HuH-7.5 (cell line): Measurements from ENCODE around the gene EHD2.
"Not testable (repeated sequence)": the region's sequence is repeated elsewhere in the genome, so short reads cannot be mapped to it uniquely, and the experiment has no call there.

Source experiments
- DNase-seq: peaks from one replicate; pipeline ENCODE4 v3.0.0; 2011; ENCODE audit warnings: low spot score

The EHD2 gene

DNA sequence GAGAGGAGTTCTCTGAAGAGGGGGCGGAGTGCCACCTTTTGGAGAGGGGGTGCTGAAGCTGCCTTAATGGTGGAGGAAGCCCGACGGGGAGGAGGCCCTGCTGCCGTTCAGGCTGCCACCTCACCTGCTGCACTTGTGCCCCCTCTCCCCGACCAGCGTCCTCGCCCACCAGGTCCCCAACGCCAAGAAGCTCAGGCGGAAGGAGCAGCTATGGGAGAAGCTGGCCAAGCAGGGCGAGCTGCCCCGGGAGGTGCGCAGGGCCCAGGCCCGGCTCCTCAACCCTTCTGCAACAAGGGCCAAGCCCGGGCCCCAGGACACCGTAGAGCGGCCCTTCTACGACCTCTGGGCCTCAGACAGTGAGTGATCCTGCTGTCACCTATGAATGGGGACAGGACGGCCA is 37.5 kb downstream of the EHD2 start:
- DNase-seq, result no peak

DNA sequence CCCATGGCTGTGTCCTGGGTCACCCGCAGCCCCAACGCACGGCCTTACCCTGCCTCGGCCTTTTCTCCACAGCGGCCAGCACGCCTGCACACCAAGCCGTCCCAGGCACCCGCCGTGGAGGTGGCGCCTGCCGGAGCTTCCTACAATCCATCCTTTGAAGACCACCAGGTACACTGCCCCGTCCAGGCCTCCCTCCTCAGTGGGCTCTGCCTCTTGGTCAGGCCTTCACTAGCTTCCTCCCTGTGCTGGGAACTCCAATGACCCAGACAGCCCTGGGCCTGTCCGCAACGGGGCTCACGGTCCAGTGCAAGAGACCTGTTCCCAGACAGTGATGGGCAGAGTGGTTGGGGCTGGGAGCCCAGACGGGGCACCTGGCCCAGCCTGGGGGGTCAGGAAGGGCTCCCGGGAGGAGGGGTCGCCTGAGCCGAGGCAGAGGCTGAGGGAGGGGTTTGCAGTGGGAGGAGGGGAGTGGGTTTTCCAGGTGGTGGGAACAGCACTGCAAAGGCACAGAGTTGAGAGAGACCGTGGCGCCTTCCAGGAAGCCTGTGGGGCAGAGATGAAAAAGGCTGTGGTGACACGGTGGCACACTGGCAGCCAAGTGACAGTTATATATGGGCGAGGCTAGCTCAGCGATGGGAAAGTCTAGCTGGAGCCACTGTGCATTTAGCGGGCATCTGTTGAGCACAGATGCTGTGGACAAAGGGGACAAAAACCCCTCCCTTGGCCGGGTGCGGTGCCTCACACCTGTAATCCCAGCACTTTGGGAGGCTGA is 39.4 kb downstream of the EHD2 start:
- DNase-seq, result no peak

DNA sequence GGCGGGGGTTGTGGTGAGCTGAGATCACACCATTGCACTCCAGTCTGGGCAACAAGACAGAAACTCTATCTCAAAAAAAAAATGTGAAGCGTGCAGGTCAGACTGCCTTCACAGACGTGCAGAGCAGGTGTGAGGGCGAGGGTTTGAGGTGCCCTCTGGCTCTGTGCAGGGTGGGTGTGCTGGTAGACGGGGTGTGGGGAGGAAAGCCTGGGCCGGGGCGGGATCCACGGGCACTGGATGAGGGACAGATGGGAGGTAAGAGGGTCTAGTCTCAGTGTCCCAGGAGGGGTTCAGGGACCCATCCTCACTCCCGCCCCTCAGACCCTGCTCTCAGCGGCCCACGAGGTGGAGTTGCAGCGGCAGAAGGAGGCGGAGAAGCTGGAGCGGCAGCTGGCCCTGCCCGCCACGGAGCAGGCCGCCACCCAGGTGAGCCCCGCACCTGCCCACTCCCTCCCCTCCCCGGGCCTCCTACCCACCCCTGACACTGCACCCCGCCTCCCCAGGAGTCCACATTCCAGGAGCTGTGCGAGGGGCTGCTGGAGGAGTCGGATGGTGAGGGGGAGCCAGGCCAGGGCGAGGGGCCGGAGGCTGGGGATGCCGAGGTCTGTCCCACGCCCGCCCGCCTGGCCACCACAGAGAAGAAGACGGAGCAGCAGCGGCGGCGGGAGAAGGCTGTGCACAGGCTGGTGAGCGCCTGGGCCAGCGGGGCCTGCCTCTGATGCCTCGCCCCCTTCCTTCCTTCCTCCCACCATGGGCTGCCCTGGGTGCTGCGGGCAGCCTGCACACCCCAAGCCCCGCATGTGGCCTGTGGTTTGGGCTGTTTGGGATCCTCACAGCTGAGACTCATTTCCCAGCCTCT is 41.2 kb downstream of the EHD2 start:
- no peak for DNase-seq

DNA sequence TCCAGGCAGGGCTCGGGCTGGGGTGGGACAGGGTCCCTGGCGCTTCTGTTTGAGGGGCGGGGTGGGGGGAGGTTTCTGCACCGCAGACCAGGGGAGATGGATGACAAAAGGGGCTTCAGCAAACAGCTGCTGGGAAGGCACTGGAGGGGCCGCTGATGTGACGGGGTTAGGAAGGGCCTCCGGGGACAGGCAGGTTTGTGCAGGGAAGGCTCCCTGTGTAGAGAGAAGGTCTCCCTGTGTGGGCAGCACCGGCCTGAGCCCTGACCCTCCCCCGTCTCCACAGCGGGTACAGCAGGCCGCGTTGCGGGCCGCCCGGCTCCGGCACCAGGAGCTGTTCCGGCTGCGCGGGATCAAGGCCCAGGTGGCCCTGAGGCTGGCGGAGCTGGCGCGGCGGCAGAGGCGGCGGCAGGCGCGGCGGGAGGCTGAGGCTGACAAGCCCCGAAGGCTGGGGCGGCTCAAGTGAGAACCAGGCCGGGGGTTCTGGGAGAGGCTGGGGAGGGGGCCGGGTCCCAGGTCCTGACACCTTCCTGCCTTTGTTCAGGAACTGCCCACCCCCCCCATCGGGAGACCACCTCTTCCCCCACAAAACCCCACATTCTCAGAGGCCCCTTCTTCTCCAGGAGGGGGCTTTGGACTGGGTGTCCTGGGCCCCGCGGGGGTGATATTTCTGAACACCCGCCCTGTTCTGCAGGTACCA is 42.0 kb downstream of the EHD2 start:
- DNase-seq, result no peak

DNA sequence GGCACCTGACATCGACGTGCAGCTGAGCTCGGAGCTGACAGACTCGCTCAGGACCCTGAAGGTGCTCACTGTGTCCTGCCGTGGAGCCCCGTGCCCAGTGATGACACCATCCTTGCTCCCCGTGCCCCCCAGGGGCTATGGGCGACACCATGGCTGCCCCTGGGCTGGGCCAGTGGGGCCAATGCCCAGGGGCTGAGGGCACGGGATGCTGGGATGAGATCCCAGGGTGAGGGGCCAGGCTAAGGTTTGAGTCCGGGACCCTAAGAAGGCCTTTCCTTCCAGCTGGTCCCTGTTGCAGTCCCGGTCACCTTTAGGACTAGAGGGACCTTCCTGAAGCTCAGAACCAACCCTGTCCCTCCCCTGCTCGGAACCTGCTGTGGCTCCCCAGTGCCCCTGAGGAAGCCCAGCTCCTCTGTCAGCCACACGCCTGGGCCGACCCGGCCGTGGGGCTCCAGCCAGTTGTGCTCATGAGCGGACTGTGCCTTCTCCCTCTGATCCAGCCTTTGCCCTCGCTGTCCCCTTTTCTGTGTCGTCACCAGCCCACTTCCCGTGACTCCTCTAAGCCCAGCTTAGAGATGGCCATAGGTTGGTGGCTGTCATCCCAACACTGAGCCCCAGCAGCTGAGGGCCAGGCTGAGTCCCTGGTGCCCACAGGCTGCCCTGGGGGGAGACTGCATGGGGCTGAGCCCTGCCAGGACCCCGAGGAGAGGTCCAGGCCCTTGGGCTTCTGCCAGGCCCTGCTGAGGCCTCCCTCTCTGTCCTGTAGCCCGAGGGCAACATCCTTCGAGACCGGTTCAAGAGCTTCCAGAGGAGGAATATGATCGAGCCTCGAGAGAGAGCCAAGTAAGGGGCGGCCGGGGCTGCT is 42.8 kb downstream of the EHD2 start:
- DNase-seq, result no peak

DNA sequence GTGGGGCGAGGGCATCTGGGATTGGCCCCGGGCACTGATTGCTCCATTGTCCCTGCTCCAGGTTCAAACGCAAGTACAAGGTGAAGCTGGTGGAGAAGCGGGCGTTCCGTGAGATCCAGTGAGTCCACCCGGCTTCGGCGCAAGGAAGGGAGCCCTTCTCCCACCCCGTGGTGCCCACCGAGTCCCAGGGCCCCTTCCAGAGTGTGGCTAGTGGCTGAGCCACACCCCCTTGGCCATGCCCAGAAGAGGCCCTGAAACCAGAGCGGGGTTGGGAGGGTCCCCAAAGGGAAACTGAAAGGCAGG is 43.4 kb downstream of the EHD2 start:
- no peak for DNase-seq

DNA sequence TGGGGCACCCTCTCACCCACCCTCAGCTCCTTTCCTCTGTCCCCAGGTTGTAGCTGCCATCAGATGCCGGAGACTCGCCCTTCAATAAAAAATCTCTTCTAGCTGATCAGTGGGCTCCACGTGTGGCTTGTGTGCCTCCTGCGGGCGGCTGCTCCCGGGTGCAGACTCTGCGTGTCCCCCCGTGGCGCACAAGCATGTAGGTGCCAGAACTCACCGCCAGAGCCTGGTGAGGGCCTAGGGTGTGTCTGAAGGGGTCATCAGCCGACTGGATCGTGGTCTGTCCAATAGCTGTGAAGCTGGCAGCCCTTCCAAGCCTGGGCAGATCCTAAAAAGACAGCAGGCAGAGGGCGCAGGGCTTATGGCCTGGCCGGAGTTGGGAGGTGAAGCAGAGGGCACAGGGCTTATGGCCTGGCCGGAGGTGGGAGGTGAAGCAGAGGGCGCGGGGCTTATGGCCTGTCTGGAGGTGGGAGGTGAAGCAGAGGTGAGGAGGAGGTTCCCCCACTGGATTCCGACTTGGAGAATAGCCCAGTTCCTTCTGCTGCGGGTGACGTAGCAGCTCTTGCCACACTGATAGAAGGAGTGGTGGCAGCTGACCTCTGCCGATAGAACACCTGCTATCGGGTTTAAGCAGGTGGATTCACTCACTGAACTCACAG is 43.9 kb downstream of the EHD2 start:
- DNase-seq, result no peak

DNA sequence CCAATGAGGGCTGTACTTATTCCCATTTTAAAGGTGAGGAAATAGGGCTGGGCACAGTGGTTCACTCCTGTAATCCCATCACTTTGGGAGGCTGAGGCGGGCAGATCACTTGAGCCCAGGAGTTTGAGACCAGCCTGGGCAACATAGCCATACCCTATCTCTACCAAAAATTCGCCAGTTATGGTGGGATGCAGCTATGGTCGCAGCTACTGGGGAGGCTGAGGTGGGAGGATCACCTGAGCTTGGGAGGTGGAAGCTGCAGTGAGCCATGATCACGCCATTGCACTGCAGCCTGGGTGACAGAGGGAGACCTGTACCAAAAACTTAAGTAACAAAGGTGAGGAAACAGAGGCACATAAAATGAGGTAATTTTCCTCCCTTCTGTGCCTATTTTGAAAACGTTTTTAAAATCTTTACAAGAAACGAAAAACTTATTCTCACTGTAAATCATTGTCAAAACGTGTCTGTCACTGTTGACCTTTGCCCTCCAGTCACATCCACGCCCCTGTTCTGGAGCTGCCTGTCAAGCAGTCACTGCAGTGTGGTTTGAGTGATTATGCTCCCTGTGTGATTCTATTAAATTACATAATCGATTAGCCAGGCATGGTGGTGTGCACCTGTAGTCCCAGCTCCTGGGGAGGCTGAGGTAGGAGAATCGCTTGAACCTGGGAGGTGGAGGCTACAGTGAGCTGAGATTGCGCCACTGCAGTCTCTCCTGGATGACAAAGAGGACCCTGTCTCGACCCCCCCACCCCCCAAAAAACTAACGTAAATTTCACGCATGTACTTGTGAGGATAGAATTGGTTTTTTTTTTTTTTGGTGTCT is 44.6 kb downstream of the EHD2 start:
- DNase-seq, result peak; percentile 64

DNA sequence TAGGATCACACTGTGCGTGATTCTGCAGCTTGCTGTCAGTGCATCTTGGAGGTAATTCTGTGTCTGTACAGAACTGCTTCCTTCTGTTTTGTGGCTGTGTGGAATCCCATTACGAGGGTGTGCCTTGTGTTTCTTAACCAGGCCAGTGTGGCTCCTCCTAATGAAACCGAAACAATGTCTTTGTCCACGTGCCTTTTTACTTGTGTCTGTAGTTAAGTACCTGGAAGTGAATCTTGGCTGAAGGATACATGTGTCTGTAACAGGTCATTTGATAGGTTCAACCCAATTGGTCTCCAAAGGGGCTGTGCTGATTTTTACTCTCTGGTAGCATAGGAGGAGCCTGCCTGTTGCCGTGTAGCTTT is 45.2 kb downstream of the EHD2 start:
- no peak for DNase-seq

DNA sequence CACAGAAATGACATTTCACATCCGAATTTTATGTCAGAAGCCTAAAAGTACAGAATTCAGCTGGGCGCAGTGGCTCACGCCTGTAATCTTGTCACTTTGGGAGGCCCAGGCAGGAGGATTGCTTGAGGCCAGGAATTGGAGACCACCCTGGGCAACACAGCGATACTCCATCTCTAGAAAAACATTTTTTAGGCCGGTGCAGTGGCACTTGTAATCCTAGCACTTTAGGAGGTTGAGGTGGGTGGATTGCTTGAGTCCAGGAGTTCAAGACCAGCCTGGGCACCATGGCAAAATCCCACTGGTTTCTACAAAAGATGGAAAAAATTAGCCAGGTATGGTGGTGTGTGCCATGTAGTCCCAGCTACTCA is 47.4 kb downstream of the EHD2 start:
- DNase-seq, result no peak

DNA sequence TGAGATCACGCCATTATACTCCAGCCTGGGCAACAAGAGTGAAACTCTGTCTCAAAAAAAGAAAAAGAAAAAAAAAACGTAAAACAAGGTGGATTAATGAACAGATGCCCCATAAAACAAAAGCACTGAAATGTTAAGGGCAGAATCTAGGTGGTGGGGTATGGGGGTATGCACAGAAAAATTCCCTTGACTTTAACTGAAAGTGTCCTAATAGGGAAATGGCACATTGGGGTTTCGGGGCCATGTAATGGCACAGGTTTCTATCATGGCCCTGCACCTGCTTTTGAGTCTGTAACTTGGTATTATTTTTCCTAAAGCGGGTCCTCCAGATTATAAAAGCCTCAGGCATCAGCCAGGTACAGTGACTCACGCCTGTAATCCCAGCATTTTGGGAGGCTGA is 48.3 kb downstream of the EHD2 start:
- DNase-seq, result no peak

DNA sequence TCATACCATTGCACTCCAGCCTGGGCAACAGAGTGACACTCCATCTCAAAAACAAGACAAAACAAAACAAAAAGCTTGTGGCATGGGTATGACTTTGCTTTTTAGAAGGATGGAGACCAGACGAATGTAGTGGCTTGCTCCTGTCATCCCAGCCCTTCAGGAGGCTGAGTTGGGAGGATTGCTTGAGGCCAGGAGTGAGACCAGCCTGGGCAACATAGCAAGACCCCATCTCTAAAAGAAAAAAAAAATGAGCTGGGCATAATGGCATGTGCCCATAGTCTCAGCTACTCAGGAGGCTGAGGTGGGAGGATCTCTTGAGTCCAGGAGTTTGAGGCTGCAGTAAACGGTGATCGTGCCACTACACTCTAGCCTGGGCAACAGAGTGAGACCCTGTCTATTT is 48.9 kb downstream of the EHD2 start:
- no peak for DNase-seq

DNA sequence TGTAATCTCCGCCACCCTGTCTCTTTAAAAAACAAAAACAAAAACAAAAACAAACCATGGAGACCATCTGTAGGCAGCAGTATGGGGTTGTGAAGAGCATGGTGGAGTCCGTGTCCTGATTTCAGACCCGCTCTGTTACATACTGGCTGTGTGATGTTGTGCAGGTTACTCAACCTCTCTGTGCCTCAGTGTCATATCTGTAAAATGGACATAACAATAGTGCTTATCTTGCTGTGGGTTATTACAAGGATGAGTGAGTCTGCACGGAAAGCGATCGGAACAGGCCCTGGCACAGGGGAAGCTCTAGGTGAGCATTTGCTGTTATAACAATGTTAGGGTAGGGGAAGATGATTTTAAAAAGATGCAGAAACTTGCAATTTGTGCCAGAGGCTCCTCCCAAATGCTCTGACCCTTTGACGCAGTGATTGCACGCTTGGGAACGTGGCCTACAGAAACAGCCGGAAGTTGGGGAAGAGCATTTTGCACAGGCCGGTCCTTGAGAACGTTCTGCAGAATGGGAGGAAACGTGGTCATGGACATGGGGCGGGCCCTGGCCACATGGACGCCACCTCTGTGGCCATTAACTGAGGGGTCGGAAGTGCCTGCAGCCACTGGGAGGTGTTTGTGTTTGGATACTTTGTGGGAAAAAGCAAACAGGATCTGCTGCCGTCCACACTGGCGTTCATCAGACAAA is 49.5 kb downstream of the EHD2 start:
- DNase-seq, result no peak

DNA sequence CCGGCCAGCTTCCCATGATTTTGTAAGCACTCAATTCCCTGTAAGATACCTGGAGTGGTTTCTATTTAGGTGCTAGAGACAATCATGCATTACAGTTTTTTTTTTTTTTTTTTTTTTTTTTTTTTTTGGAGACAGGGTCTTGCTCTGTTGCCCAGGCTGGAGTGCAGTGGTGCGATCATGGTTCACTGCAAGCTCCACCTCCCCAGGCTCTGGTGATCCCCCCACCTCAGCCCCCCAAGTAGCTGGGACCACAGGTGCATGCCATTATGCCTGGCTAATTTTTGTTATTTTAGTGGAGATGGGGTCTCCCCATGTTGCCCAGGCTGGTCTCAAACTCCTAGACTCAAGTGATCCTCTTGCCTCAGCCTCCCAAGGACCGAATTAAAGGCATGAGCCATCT is 51.5 kb downstream of the EHD2 start:
- not testable (repeated sequence) for DNase-seq

DNA sequence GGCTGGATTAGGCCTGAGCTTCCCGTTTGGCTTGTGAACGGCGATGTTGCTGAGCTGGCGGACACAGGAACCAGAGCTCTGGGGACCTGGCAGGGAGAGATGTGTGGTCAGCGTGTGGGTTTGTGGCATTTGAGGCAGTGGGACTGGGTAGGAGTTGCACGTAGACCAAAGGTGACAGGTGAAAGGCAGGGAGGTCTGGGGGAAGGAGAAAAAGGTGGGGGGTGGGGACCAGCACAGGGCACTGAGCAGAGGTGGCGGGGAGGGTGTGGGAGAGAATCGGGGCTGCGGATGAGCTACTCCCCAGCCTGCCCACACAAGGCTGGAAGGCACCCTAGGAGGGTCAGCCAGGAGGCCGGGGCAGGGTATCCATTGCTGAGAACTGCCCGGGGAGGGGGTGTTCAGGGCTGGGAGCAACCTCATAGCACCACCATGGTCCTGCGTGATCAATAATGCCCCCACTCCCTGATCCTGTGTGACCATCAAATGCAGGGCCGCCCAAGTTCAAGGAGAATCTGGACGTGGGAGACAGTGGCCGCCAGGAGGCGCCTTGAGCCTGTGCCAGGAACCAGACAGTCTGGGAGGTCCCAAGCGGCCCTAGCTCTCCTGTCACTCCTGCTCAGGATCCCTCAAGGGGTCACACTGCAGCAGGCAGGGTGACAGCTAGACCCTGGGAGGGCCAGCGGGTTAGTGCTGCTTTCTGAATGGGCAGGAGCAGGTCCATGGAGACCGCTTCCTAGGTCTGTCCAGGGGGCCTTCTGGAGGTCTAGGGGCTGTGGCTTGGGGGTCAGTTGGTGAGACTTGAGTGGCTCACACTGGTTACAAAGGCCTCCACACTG is 52.5 kb downstream of the EHD2 start:
- DNase-seq, result peak; percentile 61

DNA sequence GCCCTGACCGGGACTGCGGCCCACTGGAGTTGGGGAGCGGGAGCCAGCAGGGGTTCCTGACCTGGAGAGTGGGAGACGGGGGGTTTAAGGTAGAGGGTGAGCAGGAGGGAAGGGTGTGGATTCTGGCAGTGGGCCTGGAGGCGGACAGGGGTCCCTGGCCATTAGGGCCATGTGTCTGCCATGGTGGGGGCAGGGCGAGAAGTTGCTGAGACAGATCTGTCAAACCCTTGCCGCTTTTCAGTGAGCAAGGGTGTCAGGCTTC is 53.1 kb downstream of the EHD2 start:
- DNase-seq, result no peak

DNA sequence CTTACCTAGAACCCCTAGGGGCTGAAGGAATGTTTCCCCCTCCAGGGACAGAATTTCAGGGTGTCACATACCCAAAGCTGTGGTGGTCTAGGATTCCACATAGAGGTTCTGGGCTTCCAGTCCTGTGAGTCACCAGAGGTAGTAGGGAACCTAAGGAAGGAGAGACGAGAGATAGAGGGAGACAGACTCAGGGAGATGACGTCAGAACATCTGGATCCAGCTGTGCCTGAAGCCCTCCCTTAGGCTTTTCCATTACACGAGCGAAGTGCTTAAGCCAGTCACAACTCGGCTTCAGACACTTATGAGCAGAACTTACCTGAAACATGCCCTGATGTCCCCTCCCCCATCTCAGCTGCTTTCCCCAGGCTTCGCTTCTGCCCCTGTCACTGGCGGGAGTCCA is 53.4 kb downstream of the EHD2 start:
- DNase-seq, result no peak

DNA sequence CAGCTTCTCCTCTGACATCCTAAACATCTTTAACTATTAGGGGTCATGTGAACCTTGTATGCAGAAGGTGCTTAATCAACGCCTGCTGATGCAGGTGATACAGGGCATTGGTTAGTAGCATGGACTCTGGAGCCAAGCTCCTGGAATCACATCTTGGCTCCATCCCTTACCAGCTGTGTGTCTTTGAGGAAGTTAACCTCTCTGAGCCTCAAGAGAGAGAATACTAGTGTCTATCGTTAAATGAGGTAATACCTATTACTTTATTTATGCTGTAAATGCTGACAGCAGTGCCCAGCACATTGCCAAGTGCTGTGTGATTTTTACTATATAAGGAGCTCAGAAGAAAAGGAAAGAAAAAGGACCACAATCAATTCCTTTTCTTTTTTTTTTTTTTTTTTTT is 54.1 kb downstream of the EHD2 start:
- DNase-seq, result no peak

DNA sequence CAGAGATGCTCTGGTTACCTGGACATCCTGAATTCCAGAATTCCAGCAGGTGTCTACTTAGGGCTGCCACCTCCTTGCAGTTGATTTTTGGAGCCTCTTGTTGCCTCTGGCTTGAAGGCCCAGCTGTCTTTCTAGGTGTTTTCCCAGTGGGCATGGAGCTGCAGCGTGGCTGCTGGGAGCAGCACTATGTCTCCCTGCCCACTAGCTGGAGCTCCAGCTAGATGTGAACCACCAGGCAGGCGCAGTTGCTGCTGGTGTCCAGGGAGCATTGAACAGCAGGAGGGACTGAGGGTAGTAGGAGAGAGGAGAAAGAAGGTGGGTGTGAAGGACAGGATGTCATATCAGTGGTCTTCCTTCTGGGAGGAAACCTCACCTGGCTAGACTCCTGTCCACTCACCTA is 55.4 kb downstream of the EHD2 start:
- DNase-seq, result no peak

DNA sequence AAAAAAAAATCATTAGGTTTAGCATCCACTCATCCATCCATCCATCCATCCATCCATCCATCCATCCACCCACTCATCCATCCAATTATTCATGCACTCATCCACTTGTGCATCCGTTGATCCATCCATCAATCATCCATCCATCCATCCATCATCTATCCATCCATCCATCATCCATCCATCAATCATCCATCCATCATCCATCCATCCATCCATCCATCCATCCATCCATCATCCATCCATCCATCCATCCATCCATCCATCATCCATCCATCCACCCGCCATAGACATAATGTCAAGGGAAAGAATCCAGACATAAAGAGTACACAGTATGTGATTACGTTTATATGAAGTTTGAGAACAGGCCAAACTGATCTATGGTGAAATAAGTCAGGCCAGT is 56.3 kb downstream of the EHD2 start:
- no peak for DNase-seq
